HepG2 (cell line): ENCODE data around the gene SYCP2L. TPM values are rescaled to one million over a fixed set of nuclear protein-coding genes. Genes with fewer than 3 reads are reported as not detected.
A peak's percentile ranks its signal among the peaks of the same experiment; 100 is the strongest.

ENCODE experiments used
- ATF1 ChIP-seq: IDR thresholded peaks from 2 replicates; pipeline ENCODE4 v1.6.1; 2016; ENCODE audit warnings: mild to moderate bottlenecking, control low read depth
- CCDC6 ChIP-seq: sonication (generic); formaldehyde crosslinking; IDR thresholded peaks from 2 replicates; pipeline ENCODE4 v1.8.1; 2022; ENCODE audit warnings: mild to moderate bottlenecking, missing genetic modification reagents, moderate library complexity
- ELF1 ChIP-seq: sonication (generic); formaldehyde crosslinking; IDR thresholded peaks from 2 replicates; pipeline ENCODE4 v1.4.0; 2020; ENCODE audit warnings: missing genetic modification reagents
- ETV6 ChIP-seq: sonication (generic); formaldehyde crosslinking; conservative IDR thresholded peaks from 2 replicates; pipeline ENCODE4 v1.4.0; 2020; ENCODE audit warnings: missing genetic modification reagents
- GTF3A ChIP-seq: sonication (generic); formaldehyde crosslinking; conservative IDR thresholded peaks from 2 replicates; pipeline ENCODE4 v1.4.0; 2020; ENCODE audit warnings: mild to moderate bottlenecking, missing genetic modification reagents
- HDAC2 ChIP-seq: sonication (generic); formaldehyde crosslinking; IDR thresholded peaks from 2 replicates; pipeline ENCODE4 v1.4.0; 2020; ENCODE audit warnings: missing genetic modification reagents
- HOXA9 ChIP-seq: sonication (generic); formaldehyde crosslinking; IDR thresholded peaks from 2 replicates; pipeline ENCODE4 v1.8.1; 2022; ENCODE audit warnings: missing genetic modification reagents, mild to moderate bottlenecking, moderate library complexity, borderline replicate concordance
- JUN ChIP-seq: sonication (generic); formaldehyde crosslinking; IDR thresholded peaks from 2 replicates; pipeline ENCODE4 v1.4.0; 2020; ENCODE audit warnings: mild to moderate bottlenecking, missing genetic modification reagents
- KAT8 ChIP-seq: IDR thresholded peaks from 2 replicates; pipeline ENCODE4 v1.6.1; 2016; ENCODE audit warnings: missing genetic modification reagents, missing compliant biosample characterization
- MATR3 ChIP-seq: sonication (generic); formaldehyde crosslinking; IDR thresholded peaks from 2 replicates; pipeline ENCODE4 v1.4.0; 2020; ENCODE audit warnings: missing genetic modification reagents
- NCOA2 ChIP-seq: sonication (generic); formaldehyde crosslinking; IDR thresholded peaks from 2 replicates; pipeline ENCODE4 v1.8.0; 2022; ENCODE audit warnings: inconsistent platforms
- PHF21A ChIP-seq: sonication (generic); formaldehyde crosslinking; IDR thresholded peaks from 2 replicates; pipeline ENCODE4 v1.5.0; 2020; ENCODE audit warnings: mild to moderate bottlenecking, missing genetic modification reagents
- SP2 ChIP-seq: sonication (generic); formaldehyde crosslinking; IDR thresholded peaks from 2 replicates; pipeline ENCODE4 v1.5.1; 2020; ENCODE audit warnings: mild to moderate bottlenecking, missing genetic modification reagents
- THAP11 ChIP-seq: IDR thresholded peaks from 2 replicates; pipeline ENCODE4 v1.6.1; 2016; ENCODE audit warnings: missing biosample characterization, missing genetic modification reagents
- ZC3H4 ChIP-seq: sonication (generic); formaldehyde crosslinking; IDR thresholded peaks from 2 replicates; pipeline ENCODE4 v1.4.0; 2020; ENCODE audit warnings: missing genetic modification reagents, borderline replicate concordance
- ZFY ChIP-seq: sonication (generic); formaldehyde crosslinking; IDR thresholded peaks from 2 replicates; pipeline ENCODE4 v1.4.0; 2020; ENCODE audit warnings: missing genetic modification reagents
- ZNF160 ChIP-seq: sonication (generic); formaldehyde crosslinking; IDR thresholded peaks from 2 replicates; pipeline ENCODE4 v1.8.0; 2022; ENCODE audit warnings: mild to moderate bottlenecking, inconsistent platforms, missing genetic modification reagents
- ZNF724P ChIP-seq: sonication (generic); formaldehyde crosslinking; IDR thresholded peaks from 2 replicates; pipeline ENCODE4 v1.8.0; 2022; ENCODE audit warnings: missing genetic modification reagents, borderline replicate concordance
- ZNF788 ChIP-seq: sonication (generic); formaldehyde crosslinking; IDR thresholded peaks from 2 replicates; pipeline ENCODE4 v1.5.0; 2020; ENCODE audit warnings: mild to moderate bottlenecking, missing genetic modification reagents, borderline replicate concordance
- ZNF841 ChIP-seq: sonication (generic); formaldehyde crosslinking; IDR thresholded peaks from 2 replicates; pipeline ENCODE4 v1.8.1; 2023; ENCODE audit warnings: missing genetic modification reagents, borderline replicate concordance
- ZNF850 ChIP-seq: sonication (generic); formaldehyde crosslinking; conservative IDR thresholded peaks from 2 replicates; pipeline ENCODE4 v1.9.0; 2021; ENCODE audit warnings: mild to moderate bottlenecking, missing genetic modification reagents
- polyA plus RNA-seq, 8 experiments: library from polyadenylated mRNA; depleted of rRNA in 3 of 8; stranded (reverse) in 7 of 8; unstranded in 1 of 8; fragments of >200 nt; fragmentation: Illumina TruSeq in 4 of 8; extraction: Trizol in 4 of 8; gene quantifications; 2 replicates each; pipeline versions ENCODE4 v1.2.1 to v1.2.3, GENCODE V29; 2011 to 2016; ENCODE audit warnings: low read depth in 4 of 8, missing spikeins in 1 of 8, mixed read lengths in 1 of 8; ENCODE audit not compliant: insufficient read depth in 1 of 8
- total RNA-seq, 5 experiments: library from RNA; depleted of rRNA; stranded (reverse); fragments of >200 nt; fragmentation: Illumina TruSeq; extraction: Trizol; gene quantifications; 2 replicates each; pipeline ENCODE4 v1.2.3, GENCODE V29; 2016; ENCODE audit warnings: low read depth in 1 of 5
- TF ChIP-seq, protein P1 (sequence below): sonication (generic); formaldehyde crosslinking; IDR thresholded peaks from 2 replicates; pipeline ENCODE4 v1.4.0; 2020; ENCODE audit warnings: mild to moderate bottlenecking, missing genetic modification reagents
- TF ChIP-seq, protein P2 (sequence below): sonication (generic); formaldehyde crosslinking; IDR thresholded peaks from 2 replicates; pipeline ENCODE4 v1.4.0; 2020; ENCODE audit warnings: missing genetic modification reagents
- TF ChIP-seq, protein P3 (sequence below): sonication (generic); formaldehyde crosslinking; IDR thresholded peaks from 2 replicates; pipeline ENCODE4 v1.5.0; 2020; ENCODE audit warnings: mild to moderate bottlenecking, missing genetic modification reagents, borderline replicate concordance
- TF ChIP-seq, protein P4 (sequence below): sonication (generic); formaldehyde crosslinking; IDR thresholded peaks from 2 replicates; pipeline ENCODE4 v1.4.0; 2020; ENCODE audit warnings: mild to moderate bottlenecking, missing genetic modification reagents

The SYCP2L gene
- total and polyA plus RNA-seq, 2 of the 13 experiments (the other 11 are each of a cell fraction or from before 2014, with no cell fraction given) = 0.22 to 0.54 TPM

DNA sequence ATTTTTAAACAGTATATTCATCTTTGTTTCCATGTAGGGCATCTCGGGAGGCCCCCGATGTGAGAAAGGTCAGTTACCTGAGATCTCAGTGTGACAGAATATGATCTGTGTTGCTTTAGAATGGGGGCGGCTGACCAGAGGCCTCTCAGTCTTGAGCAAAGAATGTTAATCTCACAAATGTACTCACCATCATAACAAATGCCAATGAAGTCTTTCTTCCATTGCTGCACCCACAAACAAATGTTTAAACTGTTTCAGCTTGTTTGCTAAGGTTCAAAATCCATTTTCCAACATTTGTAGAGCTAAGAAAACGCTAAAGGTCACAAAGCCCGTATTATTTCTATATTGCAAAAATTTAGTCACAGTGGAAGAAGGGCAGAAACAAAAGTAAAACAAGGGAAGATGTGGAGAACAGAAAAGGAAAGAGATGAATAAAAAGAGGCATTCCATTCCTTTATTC, 125.5 kb downstream of the SYCP2L start (continued):
- TF ChIP-seq ZNF841 (CRISPR knock-in tag) (no peak), ETV6 (CRISPR knock-in tag) (no peak), ZFY (CRISPR knock-in tag) (peak; percentile 31; the same call in 1 of the 2 replicates), ZNF724P (CRISPR knock-in tag) (no peak), ZNF788 (CRISPR knock-in tag) (no peak), HDAC2 (CRISPR knock-in tag) (peak; percentile 98), MATR3 (CRISPR knock-in tag) (no peak), SP2 (CRISPR knock-in tag) (no peak), THAP11 (CRISPR knock-in tag) (peak; percentile 67; the same call in 1 of the 2 replicates), GTF3A (CRISPR knock-in tag) (no peak), ZC3H4 (CRISPR knock-in tag) (no peak), ELF1 (CRISPR knock-in tag) (peak; percentile 34; the same call in 1 of the 2 replicates), NCOA2 (CRISPR knock-in tag) (peak; percentile 95), ZNF160 (CRISPR knock-in tag) (no peak), JUN (0 out of 2 replicates have a peak, but pooled peaks have one; percentile 44), HOXA9 (CRISPR knock-in tag) (no peak), ZNF850 (CRISPR knock-in tag) (no peak), PHF21A (CRISPR knock-in tag) (peak; percentile 90), ATF1 (CRISPR knock-in tag) (peak; percentile 54; the same call in 1 of the 2 replicates), CCDC6 (no peak), KAT8 (CRISPR knock-in tag) (peak; percentile 65; the same call in 1 of the 2 replicates)
- TF ChIP-seq, protein P1, sequence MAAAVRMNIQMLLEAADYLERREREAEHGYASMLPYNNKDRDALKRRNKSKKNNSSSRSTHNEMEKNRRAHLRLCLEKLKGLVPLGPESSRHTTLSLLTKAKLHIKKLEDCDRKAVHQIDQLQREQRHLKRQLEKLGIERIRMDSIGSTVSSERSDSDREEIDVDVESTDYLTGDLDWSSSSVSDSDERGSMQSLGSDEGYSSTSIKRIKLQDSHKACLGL = no peak
- TF ChIP-seq, protein P2, sequence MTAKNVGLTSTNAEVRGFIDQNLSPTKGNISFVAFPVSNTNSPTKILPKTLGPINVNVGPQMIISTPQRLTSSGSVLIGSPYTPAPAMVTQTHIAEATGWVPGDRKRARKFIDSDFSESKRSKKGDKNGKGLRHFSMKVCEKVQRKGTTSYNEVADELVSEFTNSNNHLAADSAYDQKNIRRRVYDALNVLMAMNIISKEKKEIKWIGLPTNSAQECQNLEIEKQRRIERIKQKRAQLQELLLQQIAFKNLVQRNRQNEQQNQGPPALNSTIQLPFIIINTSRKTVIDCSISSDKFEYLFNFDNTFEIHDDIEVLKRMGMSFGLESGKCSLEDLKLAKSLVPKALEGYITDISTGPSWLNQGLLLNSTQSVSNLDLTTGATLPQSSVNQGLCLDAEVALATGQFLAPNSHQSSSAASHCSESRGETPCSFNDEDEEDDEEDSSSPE (CRISPR knock-in tag) = no peak; the same call in 1 of the 2 replicates
- TF ChIP-seq, protein P3, sequence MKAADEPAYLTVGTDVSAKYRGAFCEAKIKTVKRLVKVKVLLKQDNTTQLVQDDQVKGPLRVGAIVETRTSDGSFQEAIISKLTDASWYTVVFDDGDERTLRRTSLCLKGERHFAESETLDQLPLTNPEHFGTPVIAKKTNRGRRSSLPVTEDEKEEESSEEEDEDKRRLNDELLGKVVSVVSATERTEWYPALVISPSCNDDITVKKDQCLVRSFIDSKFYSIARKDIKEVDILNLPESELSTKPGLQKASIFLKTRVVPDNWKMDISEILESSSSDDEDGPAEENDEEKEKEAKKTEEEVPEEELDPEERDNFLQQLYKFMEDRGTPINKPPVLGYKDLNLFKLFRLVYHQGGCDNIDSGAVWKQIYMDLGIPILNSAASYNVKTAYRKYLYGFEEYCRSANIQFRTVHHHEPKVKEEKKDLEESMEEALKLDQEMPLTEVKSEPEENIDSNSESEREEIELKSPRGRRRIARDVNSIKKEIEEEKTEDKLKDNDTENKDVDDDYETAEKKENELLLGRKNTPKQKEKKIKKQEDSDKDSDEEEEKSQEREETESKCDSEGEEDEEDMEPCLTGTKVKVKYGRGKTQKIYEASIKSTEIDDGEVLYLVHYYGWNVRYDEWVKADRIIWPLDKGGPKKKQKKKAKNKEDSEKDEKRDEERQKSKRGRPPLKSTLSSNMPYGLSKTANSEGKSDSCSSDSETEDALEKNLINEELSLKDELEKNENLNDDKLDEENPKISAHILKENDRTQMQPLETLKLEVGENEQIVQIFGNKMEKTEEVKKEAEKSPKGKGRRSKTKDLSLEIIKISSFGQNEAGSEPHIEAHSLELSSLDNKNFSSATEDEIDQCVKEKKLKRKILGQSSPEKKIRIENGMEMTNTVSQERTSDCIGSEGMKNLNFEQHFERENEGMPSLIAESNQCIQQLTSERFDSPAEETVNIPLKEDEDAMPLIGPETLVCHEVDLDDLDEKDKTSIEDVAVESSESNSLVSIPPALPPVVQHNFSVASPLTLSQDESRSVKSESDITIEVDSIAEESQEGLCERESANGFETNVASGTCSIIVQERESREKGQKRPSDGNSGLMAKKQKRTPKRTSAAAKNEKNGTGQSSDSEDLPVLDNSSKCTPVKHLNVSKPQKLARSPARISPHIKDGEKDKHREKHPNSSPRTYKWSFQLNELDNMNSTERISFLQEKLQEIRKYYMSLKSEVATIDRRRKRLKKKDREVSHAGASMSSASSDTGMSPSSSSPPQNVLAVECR (CRISPR knock-in tag) = no peak
- TF ChIP-seq, protein P4, sequence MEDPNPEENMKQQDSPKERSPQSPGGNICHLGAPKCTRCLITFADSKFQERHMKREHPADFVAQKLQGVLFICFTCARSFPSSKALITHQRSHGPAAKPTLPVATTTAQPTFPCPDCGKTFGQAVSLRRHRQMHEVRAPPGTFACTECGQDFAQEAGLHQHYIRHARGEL = no peak
